ENCODE measurements around the gene HPCAL1. TPM values are rescaled to one million over a fixed set of nuclear protein-coding genes. Genes with fewer than 3 reads are reported as not detected.

HPCAL1 gene
- total and polyA plus RNA-seq, 3 donors from 2014 or later, result 99.5 to 263 (median 215) TPM

DNA sequence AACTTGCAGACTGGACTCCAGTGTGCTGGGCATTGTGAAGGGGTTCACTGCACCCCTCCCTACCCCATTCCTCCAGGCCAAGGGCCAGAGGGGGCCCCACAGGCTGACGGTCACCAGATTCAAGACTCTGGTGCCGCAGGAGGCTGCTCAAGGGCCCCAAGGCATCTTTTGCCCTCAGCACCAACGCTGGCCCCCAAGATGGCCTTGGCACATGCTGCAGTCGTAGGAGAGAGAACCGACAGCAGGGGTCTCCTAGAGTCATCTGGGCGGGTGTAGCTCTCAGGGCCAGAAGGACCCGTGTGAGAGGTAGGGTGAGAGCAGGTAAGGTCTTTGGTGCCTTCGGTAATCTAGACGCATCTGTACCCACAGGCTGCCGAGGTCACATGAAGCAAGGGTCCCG is 164.1 kb downstream of the HPCAL1 start:
- intact Hi-C loops (cut with DNase I; ENCODE audit: low total_unique reads), result no loop called here
- no peak overlapping the region for H3K27ac ChIP-seq
- no peaks in the 10 kb centered on the region for H3K9me3 ChIP-seq
- 87 to 92% methylated on average over 6 to 11 of the region's 11 CpGs for WGBS, 2 donors
- TF ChIP-seq POLR2A (IDR thresholded peaks at IDR 0.05), result no peak
- TF ChIP-seq, protein P1, sequence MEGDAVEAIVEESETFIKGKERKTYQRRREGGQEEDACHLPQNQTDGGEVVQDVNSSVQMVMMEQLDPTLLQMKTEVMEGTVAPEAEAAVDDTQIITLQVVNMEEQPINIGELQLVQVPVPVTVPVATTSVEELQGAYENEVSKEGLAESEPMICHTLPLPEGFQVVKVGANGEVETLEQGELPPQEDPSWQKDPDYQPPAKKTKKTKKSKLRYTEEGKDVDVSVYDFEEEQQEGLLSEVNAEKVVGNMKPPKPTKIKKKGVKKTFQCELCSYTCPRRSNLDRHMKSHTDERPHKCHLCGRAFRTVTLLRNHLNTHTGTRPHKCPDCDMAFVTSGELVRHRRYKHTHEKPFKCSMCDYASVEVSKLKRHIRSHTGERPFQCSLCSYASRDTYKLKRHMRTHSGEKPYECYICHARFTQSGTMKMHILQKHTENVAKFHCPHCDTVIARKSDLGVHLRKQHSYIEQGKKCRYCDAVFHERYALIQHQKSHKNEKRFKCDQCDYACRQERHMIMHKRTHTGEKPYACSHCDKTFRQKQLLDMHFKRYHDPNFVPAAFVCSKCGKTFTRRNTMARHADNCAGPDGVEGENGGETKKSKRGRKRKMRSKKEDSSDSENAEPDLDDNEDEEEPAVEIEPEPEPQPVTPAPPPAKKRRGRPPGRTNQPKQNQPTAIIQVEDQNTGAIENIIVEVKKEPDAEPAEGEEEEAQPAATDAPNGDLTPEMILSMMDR (IDR thresholded peaks at IDR 0.05), result no peak
- DNase-seq, result no peak
- H3K27me3 ChIP-seq, result no peaks in the 10 kb centered on the region
- no peaks in the 10 kb centered on the region for H3K36me3 ChIP-seq (ENCODE audit: low read depth, missing control alignments)
- H3K4me3 ChIP-seq, result no peak overlapping the region
- H3K4me1 ChIP-seq, result no peaks in the 10 kb centered on the region

DNA sequence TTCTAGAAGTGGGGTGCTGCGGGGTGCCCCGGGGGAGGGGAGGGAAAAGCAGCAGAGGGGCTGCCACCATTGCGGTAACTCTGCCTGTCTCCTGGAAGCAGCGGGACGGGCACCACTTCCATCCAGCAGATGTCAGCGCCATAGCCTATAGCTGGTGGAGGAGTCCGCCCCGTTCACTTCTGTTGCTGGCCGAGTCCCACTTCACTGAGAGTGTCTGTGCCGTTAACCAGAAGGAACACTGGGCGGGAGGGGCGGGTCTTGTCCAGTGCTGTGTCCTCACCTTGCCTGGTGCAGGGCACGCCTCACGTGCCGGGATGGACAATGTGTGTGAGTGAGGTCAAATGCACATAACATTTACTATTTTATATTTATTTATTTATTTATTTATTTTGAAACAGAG is 164.7 kb downstream of the HPCAL1 start:
- H3K4me1 ChIP-seq, result no peaks in the 10 kb centered on the region
- no peaks in the 10 kb centered on the region for H3K36me3 ChIP-seq (ENCODE audit: low read depth, missing control alignments)
- no peaks in the 10 kb centered on the region for H3K9me3 ChIP-seq
- H3K4me3 ChIP-seq, result no peak overlapping the region
- intact Hi-C loops (cut with DNase I; ENCODE audit: low total_unique reads), result no loop called here
- TF ChIP-seq, protein P1 (IDR thresholded peaks at IDR 0.05), result no peak
- no peak for TF ChIP-seq POLR2A (IDR thresholded peaks at IDR 0.05)
- WGBS, 2 donors, result 82 to 86% methylated on average over 14 of the region's 15 CpGs
- no peak overlapping the region for H3K27ac ChIP-seq
- H3K27me3 ChIP-seq, result no peaks in the 10 kb centered on the region
- no peak for DNase-seq

DNA sequence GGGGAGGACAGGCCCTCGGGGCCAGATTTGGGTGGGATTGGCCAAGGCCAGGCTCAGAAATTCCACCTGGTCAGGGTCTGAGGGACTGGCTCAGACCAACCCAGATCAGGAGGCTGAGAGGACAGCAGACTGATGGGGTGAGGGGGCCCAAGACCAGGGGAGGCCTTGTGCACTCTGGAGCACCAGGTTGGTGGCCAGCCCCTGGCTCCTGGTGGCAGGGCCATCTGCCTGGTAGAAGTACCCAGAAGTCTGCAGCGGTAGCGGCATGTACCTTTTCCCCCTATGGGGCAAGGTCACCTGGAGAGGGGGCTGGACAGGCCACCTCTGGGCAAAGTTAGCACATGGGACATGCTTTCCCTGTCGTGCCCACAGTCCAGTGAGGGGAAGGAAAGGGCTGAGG is 166.6 kb downstream of the HPCAL1 start:
- 88 to 91% methylated on average over 3 to 4 of the region's 4 CpGs for WGBS, 2 donors
- H3K36me3 ChIP-seq (ENCODE audit: low read depth, missing control alignments), result no peaks in the 10 kb centered on the region
- H3K27ac ChIP-seq, result no peak overlapping the region
- H3K9me3 ChIP-seq, result no peaks in the 10 kb centered on the region
- intact Hi-C loops (cut with DNase I; ENCODE audit: low total_unique reads), result no loop called here
- TF ChIP-seq, protein P1 (IDR thresholded peaks at IDR 0.05), result no peak
- TF ChIP-seq POLR2A (IDR thresholded peaks at IDR 0.05), result no peak
- no peaks in the 10 kb centered on the region for H3K4me1 ChIP-seq
- no peaks in the 10 kb centered on the region for H3K27me3 ChIP-seq
- H3K4me3 ChIP-seq, result no peak overlapping the region
- no peak for DNase-seq

DNA sequence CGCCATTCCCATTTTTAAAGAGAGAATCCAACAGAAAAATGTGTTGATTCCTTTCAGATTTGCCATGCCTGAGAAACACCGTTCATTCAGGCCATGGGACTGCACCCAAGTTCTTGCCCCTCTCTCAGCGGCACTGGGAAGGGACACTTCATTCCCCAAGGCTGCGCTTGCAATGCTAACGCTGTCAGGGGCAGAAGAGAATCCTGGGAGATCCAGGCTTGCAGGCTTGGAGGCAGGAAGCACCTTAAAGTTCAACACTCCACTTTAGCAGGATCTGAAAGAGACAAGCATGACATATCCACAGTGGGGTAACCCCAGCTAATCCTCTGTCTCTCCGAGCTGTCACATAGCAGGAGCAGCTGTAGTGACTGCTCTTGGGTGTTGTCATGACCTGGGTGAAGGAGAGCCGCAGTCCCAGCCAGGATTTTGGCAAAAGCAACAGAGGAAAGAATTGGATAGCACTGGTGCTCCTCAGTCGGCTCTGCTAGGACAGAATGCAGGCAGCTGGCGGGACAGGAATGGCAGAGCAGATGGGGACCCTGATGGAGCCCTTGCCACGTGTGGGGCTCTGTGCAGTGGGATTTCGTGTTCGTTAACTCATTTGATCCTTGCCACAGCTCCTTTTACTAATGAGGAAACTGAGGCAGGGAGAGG is 167.4 kb downstream of the HPCAL1 start:
- WGBS, 2 donors, result 84 to 85% methylated on average over 12 of the region's 12 CpGs
- Histone ChIP-seq H3K4me1 (no peaks in the 10 kb centered on the region), H3K4me3 (no peak overlapping the region), H3K27ac (no peak overlapping the region), H3K27me3 (no peaks in the 10 kb centered on the region), H3K36me3 (ENCODE audit: low read depth, missing control alignments) (no peaks in the 10 kb centered on the region), H3K9me3 (no peaks in the 10 kb centered on the region)
- intact Hi-C loops (cut with DNase I; ENCODE audit: low total_unique reads), result no loop called here
- TF ChIP-seq POLR2A (IDR thresholded peaks at IDR 0.05), result no peak
- TF ChIP-seq, protein P1 (IDR thresholded peaks at IDR 0.05), result no peak
- DNase-seq, result no peak

DNA sequence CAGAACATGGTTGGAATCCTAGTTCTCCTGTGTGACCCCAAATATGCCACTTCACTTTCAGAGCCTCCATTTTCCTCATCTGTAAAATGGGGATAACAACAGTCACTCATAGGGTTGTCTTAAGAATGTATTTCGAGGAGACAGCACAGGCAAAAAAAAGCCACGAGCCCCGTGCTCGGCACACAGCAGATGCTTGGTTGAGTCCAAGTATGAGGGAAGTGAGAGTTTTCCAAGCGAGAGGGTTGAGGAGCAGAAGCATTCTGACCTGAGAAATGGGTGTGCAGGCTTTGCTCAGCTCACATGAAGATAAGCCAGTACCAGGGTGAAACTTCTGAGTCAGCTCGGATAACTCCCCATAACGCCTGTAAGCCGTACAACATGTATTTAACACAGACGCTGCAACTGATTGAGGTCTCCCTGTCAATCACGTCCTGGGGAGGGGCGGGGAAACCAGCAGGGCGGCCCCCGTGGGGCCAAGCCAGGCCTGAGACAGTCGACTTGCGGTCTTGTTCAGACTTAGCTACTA is 168.4 kb downstream of the HPCAL1 start:
- Histone ChIP-seq H3K36me3 (ENCODE audit: low read depth, missing control alignments) (no peaks in the 10 kb centered on the region), H3K4me3 (no peak overlapping the region), H3K27me3 (no peaks in the 10 kb centered on the region), H3K27ac (no peak overlapping the region), H3K4me1 (no peaks in the 10 kb centered on the region), H3K9me3 (no peaks in the 10 kb centered on the region)
- TF ChIP-seq POLR2A (IDR thresholded peaks at IDR 0.05), result no peak
- TF ChIP-seq, protein P1 (IDR thresholded peaks at IDR 0.05), result no peak
- intact Hi-C loops (cut with DNase I; ENCODE audit: low total_unique reads), result no loop called here
- WGBS, 2 donors, result 75 to 78% methylated on average over 15 of the region's 15 CpGs
- DNase-seq, result no peak

Data from testis (tissue), 3 donors.